Measurements from ENCODE around the gene PRKCB.
"Not testable (repeated sequence)": the region's sequence is repeated elsewhere in the genome, so short reads cannot be mapped to it uniquely, and the experiment has no call there.

The PRKCB gene

GRCh38 chr16:24108090-24108489 is 272.3 kb downstream of the PRKCB start:
- DNase-seq, result not testable (repeated sequence)

GRCh38 chr16:24111724-24112302 is 276.0 kb downstream of the PRKCB start:
- DNase-seq, result no peak

- DNase-seq, result no peak
Observed at GRCh38 chr16:24113115-24113745, 277.4 kb downstream of the PRKCB start.

- DNase-seq, result no peak
Observed at GRCh38 chr16:24114876-24115275, 279.1 kb downstream of the PRKCB start.

- DNase-seq, result no peak
Observed at GRCh38 chr16:24116046-24116776, 280.4 kb downstream of the PRKCB start.

GRCh38 chr16:24116989-24117388 is 281.2 kb downstream of the PRKCB start:
- no peak for DNase-seq

GRCh38 chr16:24117680-24118079 is 281.9 kb downstream of the PRKCB start:
- DNase-seq, result no peak

- no peak for DNase-seq
Observed at GRCh38 chr16:24118126-24118821, 282.5 kb downstream of the PRKCB start.

GRCh38 chr16:24119807-24120206 is 284.0 kb downstream of the PRKCB start:
- DNase-seq, result no peak

GRCh38 chr16:24123275-24123674 is 287.5 kb downstream of the PRKCB start:
- no peak for DNase-seq

- no peak for DNase-seq
Observed at GRCh38 chr16:24124291-24124690, 288.5 kb downstream of the PRKCB start.

- no peak for DNase-seq
Observed at GRCh38 chr16:24125214-24125613, 289.4 kb downstream of the PRKCB start.

GRCh38 chr16:24129412-24129918 is 293.7 kb downstream of the PRKCB start:
- no peak for DNase-seq

- DNase-seq, result no peak
Observed at GRCh38 chr16:24130494-24131085, 294.8 kb downstream of the PRKCB start.

GRCh38 chr16:24131294-24131693 is 295.5 kb downstream of the PRKCB start:
- DNase-seq, result no peak

GRCh38 chr16:24132048-24132796 is 296.4 kb downstream of the PRKCB start:
- DNase-seq, result no peak

GRCh38 chr16:24132797-24133155 is 297.0 kb downstream of the PRKCB start:
- DNase-seq, result no peak

GRCh38 chr16:24135624-24136565 is 300.1 kb downstream of the PRKCB start:
- DNase-seq, result no peak

GRCh38 chr16:24138024-24138423 is 302.2 kb downstream of the PRKCB start:
- no peak for DNase-seq

- DNase-seq, result no peak
Observed at GRCh38 chr16:24138575-24138974, 302.8 kb downstream of the PRKCB start.

- no peak for DNase-seq
Observed at GRCh38 chr16:24139282-24139681, 303.5 kb downstream of the PRKCB start.
